ENCODE results near the gene BACH2.

DNA sequence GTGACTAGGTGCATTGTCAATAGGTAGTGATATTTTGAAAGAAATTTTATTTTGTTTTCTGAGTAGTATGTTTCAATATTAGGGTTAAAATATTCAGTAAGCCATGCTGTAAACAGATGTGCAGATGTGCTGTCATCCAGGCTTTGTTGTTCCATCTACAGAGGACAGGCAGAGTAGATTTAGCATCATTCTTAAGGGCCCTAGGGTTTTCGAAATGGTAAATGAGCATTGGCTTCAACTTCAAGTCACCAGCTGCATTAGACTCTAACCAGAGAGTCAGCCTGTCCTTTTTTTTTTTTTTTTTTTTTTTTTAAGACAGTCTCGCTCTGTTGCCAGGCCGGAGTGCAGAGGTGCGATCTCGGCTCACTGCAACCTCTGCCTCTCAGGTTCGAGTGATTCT is 27.1 kb upstream of the BACH2 start:
- TF ChIP-seq, protein P1, sequence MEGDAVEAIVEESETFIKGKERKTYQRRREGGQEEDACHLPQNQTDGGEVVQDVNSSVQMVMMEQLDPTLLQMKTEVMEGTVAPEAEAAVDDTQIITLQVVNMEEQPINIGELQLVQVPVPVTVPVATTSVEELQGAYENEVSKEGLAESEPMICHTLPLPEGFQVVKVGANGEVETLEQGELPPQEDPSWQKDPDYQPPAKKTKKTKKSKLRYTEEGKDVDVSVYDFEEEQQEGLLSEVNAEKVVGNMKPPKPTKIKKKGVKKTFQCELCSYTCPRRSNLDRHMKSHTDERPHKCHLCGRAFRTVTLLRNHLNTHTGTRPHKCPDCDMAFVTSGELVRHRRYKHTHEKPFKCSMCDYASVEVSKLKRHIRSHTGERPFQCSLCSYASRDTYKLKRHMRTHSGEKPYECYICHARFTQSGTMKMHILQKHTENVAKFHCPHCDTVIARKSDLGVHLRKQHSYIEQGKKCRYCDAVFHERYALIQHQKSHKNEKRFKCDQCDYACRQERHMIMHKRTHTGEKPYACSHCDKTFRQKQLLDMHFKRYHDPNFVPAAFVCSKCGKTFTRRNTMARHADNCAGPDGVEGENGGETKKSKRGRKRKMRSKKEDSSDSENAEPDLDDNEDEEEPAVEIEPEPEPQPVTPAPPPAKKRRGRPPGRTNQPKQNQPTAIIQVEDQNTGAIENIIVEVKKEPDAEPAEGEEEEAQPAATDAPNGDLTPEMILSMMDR (IDR thresholded peaks at IDR 0.05; ENCODE audit: insufficient read depth, low read length), result no peak
- TF ChIP-seq SPI1 (IDR thresholded peaks at IDR 0.05; ENCODE audit: borderline replicate concordance, low read depth), result no peak
- no peak for TF ChIP-seq POLR2AphosphoS5 (IDR thresholded peaks at IDR 0.05; ENCODE audit: low read depth)
- TF ChIP-seq, protein P2, sequence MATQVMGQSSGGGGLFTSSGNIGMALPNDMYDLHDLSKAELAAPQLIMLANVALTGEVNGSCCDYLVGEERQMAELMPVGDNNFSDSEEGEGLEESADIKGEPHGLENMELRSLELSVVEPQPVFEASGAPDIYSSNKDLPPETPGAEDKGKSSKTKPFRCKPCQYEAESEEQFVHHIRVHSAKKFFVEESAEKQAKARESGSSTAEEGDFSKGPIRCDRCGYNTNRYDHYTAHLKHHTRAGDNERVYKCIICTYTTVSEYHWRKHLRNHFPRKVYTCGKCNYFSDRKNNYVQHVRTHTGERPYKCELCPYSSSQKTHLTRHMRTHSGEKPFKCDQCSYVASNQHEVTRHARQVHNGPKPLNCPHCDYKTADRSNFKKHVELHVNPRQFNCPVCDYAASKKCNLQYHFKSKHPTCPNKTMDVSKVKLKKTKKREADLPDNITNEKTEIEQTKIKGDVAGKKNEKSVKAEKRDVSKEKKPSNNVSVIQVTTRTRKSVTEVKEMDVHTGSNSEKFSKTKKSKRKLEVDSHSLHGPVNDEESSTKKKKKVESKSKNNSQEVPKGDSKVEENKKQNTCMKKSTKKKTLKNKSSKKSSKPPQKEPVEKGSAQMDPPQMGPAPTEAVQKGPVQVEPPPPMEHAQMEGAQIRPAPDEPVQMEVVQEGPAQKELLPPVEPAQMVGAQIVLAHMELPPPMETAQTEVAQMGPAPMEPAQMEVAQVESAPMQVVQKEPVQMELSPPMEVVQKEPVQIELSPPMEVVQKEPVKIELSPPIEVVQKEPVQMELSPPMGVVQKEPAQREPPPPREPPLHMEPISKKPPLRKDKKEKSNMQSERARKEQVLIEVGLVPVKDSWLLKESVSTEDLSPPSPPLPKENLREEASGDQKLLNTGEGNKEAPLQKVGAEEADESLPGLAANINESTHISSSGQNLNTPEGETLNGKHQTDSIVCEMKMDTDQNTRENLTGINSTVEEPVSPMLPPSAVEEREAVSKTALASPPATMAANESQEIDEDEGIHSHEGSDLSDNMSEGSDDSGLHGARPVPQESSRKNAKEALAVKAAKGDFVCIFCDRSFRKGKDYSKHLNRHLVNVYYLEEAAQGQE (IDR thresholded peaks at IDR 0.05; ENCODE audit: insufficient replicate concordance, low read depth), result no peak
